A673 (cell line): ENCODE results near the gene GSC. TPM values are rescaled to one million over a fixed set of nuclear protein-coding genes. Genes with fewer than 3 reads are reported as not detected.

Experiments used
- Bru-seq: library from RNA; stranded (reverse); fragments of 400-500 nt; gene quantifications from one replicate; lab custom pipeline; 2021; lab: Mats Ljungman, UMichigan
- BruChase-seq, 2 experiments: library from RNA; stranded (reverse); fragments of 400-500 nt; gene quantifications; one replicate each; lab custom pipeline; 2021; lab: Mats Ljungman, UMichigan
- BruUV-seq: library from RNA; stranded (reverse); fragments of 400-500 nt; replicated peaks from 2 replicates; lab custom pipeline; 2021; lab: Mats Ljungman, UMichigan
- CTCF ChIA-PET: fragments of 300-600 bp; sonication (Branson Sonifier 250); formaldehyde crosslinking; loops from one replicate; lab custom pipeline; 2022; ENCODE audit warnings: antibody characterized with exemption; lab: Charles Lee
- POLR2A ChIA-PET: fragments of 300-600 bp; sonication (Branson Sonifier 250); formaldehyde crosslinking; loops from one replicate; lab custom pipeline; 2022; ENCODE audit warnings: antibody characterized with exemption; ENCODE audit not compliant: low non-redundant PET; lab: Charles Lee
- DNase-seq: peaks from one replicate; pipeline ENCODE4 v3.0.0-alpha.2; 2015; ENCODE audit warnings: low spot score
- H3K27ac ChIP-seq: fragments of 200-600 bp; sonication (generic); 2 replicates; pipeline ENCODE4 v1.5.1; 2016; ENCODE audit warnings: mixed run types, low read depth, mild to moderate bottlenecking, mixed read lengths, antibody characterized with exemption, low read length; ENCODE audit not compliant: poor library complexity, severe bottlenecking
- H3K27me3 ChIP-seq: fragments of 200-600 bp; sonication (generic); replicated peaks from 2 replicates; pipeline ENCODE4 v1.6.1; 2017; ENCODE audit warnings: mixed run types, low read depth, mild to moderate bottlenecking, mixed read lengths, antibody characterized with exemption, low read length; ENCODE audit not compliant: insufficient read depth, poor library complexity
- H3K36me3 ChIP-seq: fragments of 200-600 bp; sonication (generic); 2 replicates; pipeline ENCODE4 v1.6.1; 2016; ENCODE audit warnings: mixed run types, mild to moderate bottlenecking, mixed read lengths, antibody characterized with exemption, low read length; ENCODE audit not compliant: insufficient read depth, poor library complexity, severe bottlenecking
- H3K4me1 ChIP-seq: fragments of 200-600 bp; sonication (generic); 2 replicates; pipeline ENCODE4 v1.6.1; 2017; ENCODE audit warnings: mixed run types, mild to moderate bottlenecking, mixed read lengths, antibody characterized with exemption, low read length; ENCODE audit not compliant: insufficient read depth, poor library complexity, severe bottlenecking
- H3K4me3 ChIP-seq: fragments of 200-600 bp; sonication (generic); 2 replicates; pipeline ENCODE4 v1.5.1; 2016; ENCODE audit warnings: low read depth, mixed run types, mild to moderate bottlenecking, mixed read lengths, low read length; ENCODE audit not compliant: poor library complexity, severe bottlenecking
- H3K9me3 ChIP-seq: fragments of 200-600 bp; sonication (generic); 2 replicates; pipeline ENCODE4 v1.6.1; 2016; ENCODE audit warnings: mixed run types, low read depth, mild to moderate bottlenecking, mixed read lengths, antibody characterized with exemption, low read length; ENCODE audit not compliant: poor library complexity, severe bottlenecking
- CTCF ChIP-seq: fragments of 300-800, 200-600 bp; sonication (generic); conservative IDR thresholded peaks from 2 replicates; pipeline ENCODE4 v1.5.1; 2017; ENCODE audit warnings: low read depth, mild to moderate bottlenecking, antibody characterized with exemption, low read length, moderate library complexity, mixed read lengths
- EZH2 ChIP-seq: fragments of 200-600 bp; sonication (generic); IDR thresholded peaks from 2 replicates; pipeline ENCODE4 v1.6.1; 2017; ENCODE audit warnings: borderline replicate concordance, low read depth, mild to moderate bottlenecking, mixed read lengths, antibody characterized with exemption, low read length; ENCODE audit not compliant: poor library complexity, severe bottlenecking
- intact Hi-C: fragments of 100-400 bp; cut with micrococcal nuclease; formaldehyde crosslinking; loops from one replicate; pipeline ENCODE4 v1.10.0; 2022; ENCODE audit not compliant: unreplicated experiment
- long read RNA-seq: library from polyadenylated mRNA; stranded (forward); transcript quantifications from one replicate; pipeline ENCODE4 v2.0.0, GENCODE V29; 2022
- total RNA-seq: library from RNA; stranded (reverse); gene quantifications from 2 replicates; pipeline ENCODE4 v1.2.3, GENCODE V29; 2021

GSC gene
- total RNA-seq = 4.2 and 5.2 TPM in 2 replicates
- percentile 50 among the genes with signal in this experiment for Bru-seq, nascent RNA
- BruChase-seq, experiment 1, labeled RNA remaining after a 2-hour chase = percentile 54 among the genes with signal in this experiment
- percentile 51 among the genes with signal in this experiment for BruChase-seq, experiment 2, labeled RNA remaining after a 6-hour chase
- long read RNA-seq, transcript GSC-201 (3 exons, 1,264 nt) = major isoform, 8 of 8 reads
- long read RNA-seq, partial matches to known transcripts = 0 of 8 reads
- long read RNA-seq, other reads (novel, unspliced or antisense) = 0 of 8 reads

GRCh38 chr14:94769391-94770250 is at the start of gene GSC:
Gene GSC, minus strand, starts transcription at chr14:94770113. Its CDS starts 98 bp downstream, at chr14:94770015.
- CTCF ChIA-PET = interaction anchor here (0.6 to 0.7 kb wide), 2 partner anchors 59 to 151 kb away, joined by 3 to 4 read pairs; no protein-coding TSS in a partner anchor
- no TSS peak for BruUV-seq
- POLR2A ChIA-PET = interaction anchor here (0.6 kb wide), 1 partner anchor 10 kb away, joined by 3 read pairs; no protein-coding TSS in a partner anchor
- Histone ChIP-seq H3K27me3 (peaks cover 21% of the 10 kb centered on the region), H3K27ac (peak within 1 kb of the TSS; percentile 70), H3K36me3 (no peaks in the 10 kb centered on the region), H3K4me3 (peak within 1 kb of the TSS; percentile 58), H3K4me1 (peaks cover 7% of the 10 kb centered on the region), H3K9me3 (no peaks in the 10 kb centered on the region)
- TF ChIP-seq EZH2 = peak; percentile 33
- TF ChIP-seq CTCF = no peak
- intact Hi-C loops = no loop called here
- DNase-seq = peak; percentile 80

- peak; percentile 38 for DNase-seq
- H3K4me1 ChIP-seq = peaks cover 7% of the 10 kb centered on the region
These were observed 49.6 kb upstream of the GSC start for GRCh38 chr14:94819531-94819930.

More at GRCh38 chr14:94819531-94819930, 49.6 kb upstream of the GSC start:
- BruUV-seq = no TSS peak
- TF ChIP-seq CTCF = no peak
- TF ChIP-seq EZH2 = no peak
- Histone ChIP-seq H3K9me3 (no peaks in the 10 kb centered on the region), H3K4me3 (no peak overlapping the region), H3K27ac (no peak overlapping the region), H3K27me3 (no peaks in the 10 kb centered on the region), H3K36me3 (no peaks in the 10 kb centered on the region)
- CTCF ChIA-PET = no interaction called here
- intact Hi-C loops = no loop called here
- POLR2A ChIA-PET = no interaction called here
